Thyroid gland (tissue), 4 donors: ENCODE results near the gene NR2F1-AS1. TPM values are rescaled to one million over a fixed set of nuclear protein-coding genes. Genes with fewer than 3 reads are reported as not detected.

ENCODE experiments used
- DNase-seq, 2 donors: peaks; one replicate each; pipeline ENCODE4 v3.0.0-alpha.2; 2019
- H3K27ac ChIP-seq, 3 donors: fragments of 200-600 bp; sonication (generic); 1 replicate in 2 of 3; 2 replicates in 1 of 3; pipeline ENCODE4 v1.5.1; 2016 to 2019; ENCODE audit warnings: mild to moderate bottlenecking in 1 of 3, moderate library complexity in 1 of 3
- H3K27me3 ChIP-seq: fragments of 200-600 bp; sonication (generic); one replicate; pipeline ENCODE4 v1.5.1; 2019
- H3K36me3 ChIP-seq, 2 donors: fragments of 200-600 bp; sonication (generic); one replicate each; pipeline ENCODE4 v1.5.1; 2016 to 2019
- H3K4me1 ChIP-seq, 2 donors: fragments of 200-600 bp; sonication (generic); one replicate each; pipeline ENCODE4 v1.5.1; 2017 to 2019
- H3K4me3 ChIP-seq, 3 donors: fragments of 200-600 bp; sonication (generic); replicated peaks in 1 of 3; 1 replicate in 2 of 3; 2 replicates in 1 of 3; pipeline ENCODE4 v1.5.1; 2016; ENCODE audit warnings: mild to moderate bottlenecking in 1 of 3
- H3K9me3 ChIP-seq: fragments of 200-600 bp; sonication (generic); one replicate; pipeline ENCODE4 v1.5.1; 2017
- POLR2A ChIP-seq, 2 donors: fragments of 450-650 bp; IDR thresholded peaks; one replicate each; pipeline ENCODE4 v1.6.1; 2017; ENCODE audit warnings: antibody characterized with exemption in 2 of 2, mild to moderate bottlenecking in 2 of 2, moderate library complexity in 1 of 2
- WGBS, 2 donors: methylation state at CpG; one replicate each; pipeline ENCODE4 v1.1.5; 2017; 5-methylcytosine and 5-hydroxymethylcytosine counted together
- intact Hi-C: fragments of 100-400 bp; cut with DNase I; formaldehyde crosslinking; loops from one replicate; pipeline ENCODE4 v1.15.1; 2023
- total RNA-seq, 4 donors: library from RNA; depleted of rRNA; stranded (reverse); fragments of >200 nt; gene quantifications; one replicate each; pipeline ENCODE4 v1.2.3, GENCODE V29; 2016
- TF ChIP-seq, protein P1 (sequence below), 6 experiments: fragments of 200-600 bp in 3 of 6; fragments of 450-650 bp in 3 of 6; sonication (generic) in 3 of 6; IDR thresholded peaks; one replicate each; pipeline ENCODE4 v1.5.1; 2016 to 2019; ENCODE audit warnings: antibody characterized with exemption in 6 of 6, mild to moderate bottlenecking in 2 of 6, inconsistent platforms in 1 of 6, moderate library complexity in 1 of 6

The NR2F1-AS1 gene
- total RNA-seq, 4 donors from 2014 or later: 4.1 to 13.8 (median 10.1) TPM

DNA sequence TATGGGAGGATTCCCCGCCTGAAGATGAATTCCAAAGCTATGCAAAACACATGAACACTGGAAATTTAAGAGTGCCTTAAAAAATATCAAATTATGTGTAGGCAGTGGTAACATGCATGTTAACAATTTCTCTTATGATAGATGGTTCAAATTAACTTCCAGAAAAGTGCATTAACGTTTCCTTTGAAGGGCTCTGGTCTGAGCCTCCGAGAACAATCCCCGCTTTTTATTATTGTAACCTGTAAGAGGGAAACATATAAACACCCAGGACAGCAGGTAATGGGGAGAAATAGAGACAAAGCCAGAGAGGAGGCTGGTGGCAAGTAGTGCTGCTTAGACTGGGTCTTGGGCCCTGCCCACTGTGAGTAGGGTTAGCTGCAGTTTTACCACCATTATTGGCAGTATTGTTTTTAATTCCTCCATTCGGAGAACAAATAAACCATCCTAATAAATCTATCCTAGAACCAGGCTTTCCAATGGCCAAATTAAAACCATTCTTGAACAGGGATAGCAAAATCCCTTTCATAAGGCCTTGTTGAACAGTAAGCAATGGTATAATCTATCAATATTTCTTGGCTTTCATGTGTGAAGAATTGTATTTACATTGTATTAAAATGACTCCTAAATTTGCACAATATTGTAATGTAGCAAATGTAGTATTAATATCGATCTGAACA, 8.3 kb upstream of the NR2F1-AS1 start:
- intact Hi-C loops: loop anchor here (10.0 kb wide), 1 partner anchor 326 kb away; no protein-coding TSS in a partner anchor
- WGBS, 2 donors: 87 to 91% methylated on average over 6 of the region's 6 CpGs
- no peak for TF ChIP-seq POLR2A (IDR thresholded peaks at IDR 0.05)
- TF ChIP-seq, protein P1, sequence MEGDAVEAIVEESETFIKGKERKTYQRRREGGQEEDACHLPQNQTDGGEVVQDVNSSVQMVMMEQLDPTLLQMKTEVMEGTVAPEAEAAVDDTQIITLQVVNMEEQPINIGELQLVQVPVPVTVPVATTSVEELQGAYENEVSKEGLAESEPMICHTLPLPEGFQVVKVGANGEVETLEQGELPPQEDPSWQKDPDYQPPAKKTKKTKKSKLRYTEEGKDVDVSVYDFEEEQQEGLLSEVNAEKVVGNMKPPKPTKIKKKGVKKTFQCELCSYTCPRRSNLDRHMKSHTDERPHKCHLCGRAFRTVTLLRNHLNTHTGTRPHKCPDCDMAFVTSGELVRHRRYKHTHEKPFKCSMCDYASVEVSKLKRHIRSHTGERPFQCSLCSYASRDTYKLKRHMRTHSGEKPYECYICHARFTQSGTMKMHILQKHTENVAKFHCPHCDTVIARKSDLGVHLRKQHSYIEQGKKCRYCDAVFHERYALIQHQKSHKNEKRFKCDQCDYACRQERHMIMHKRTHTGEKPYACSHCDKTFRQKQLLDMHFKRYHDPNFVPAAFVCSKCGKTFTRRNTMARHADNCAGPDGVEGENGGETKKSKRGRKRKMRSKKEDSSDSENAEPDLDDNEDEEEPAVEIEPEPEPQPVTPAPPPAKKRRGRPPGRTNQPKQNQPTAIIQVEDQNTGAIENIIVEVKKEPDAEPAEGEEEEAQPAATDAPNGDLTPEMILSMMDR (IDR thresholded peaks at IDR 0.05): no peak
- no peaks in the 10 kb centered on the region for H3K36me3 ChIP-seq
- H3K4me3 ChIP-seq: no peak overlapping the region
- no peak for DNase-seq
- H3K4me1 ChIP-seq: peaks cover 0 to 4% of the 10 kb centered on the region in 2 donors
- peak overlapping the region in 1 of 3 donors; percentile 13 for H3K27ac ChIP-seq
- H3K9me3 ChIP-seq: no peaks in the 10 kb centered on the region
- H3K27me3 ChIP-seq: peaks cover 40% of the 10 kb centered on the region

DNA sequence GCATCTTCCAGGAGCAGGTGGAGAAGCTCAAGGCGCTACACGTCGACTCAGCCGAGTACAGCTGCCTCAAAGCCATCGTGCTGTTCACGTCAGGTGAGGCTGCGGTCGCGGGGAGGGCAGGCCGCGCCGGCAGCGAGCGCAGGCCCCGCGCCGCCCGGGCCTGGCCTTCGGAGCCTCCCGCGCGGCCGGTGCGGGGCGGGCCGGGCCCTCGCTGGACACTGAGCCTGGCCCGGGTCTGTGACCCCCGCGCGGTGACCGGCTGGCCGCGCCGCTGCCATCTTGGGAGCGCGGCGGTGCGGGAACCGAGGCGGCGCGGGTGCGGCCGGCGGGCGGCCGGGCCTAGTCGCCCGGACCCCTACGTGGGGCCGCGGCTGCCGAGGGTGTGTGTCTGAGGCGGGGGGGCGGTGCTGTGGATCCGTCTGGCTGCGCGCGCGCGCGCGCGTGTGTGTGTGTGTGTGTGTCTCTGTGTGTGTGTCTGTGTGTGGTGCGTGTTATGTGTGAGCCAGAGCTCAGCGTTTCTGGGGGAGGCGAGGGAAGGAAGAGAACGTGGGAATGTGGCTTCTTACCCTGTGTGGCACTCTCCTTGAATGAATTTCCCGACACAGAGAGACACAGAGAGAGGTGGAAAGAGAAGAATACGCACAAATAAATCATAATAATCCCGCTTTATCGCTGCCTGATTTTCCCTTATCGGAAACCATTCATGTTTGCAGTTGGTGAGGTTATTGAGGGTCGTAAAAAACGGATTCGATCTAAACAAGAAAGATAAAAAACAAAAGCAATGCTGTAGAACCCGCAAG, 7.5 kb upstream of the NR2F1-AS1 start:
- H3K9me3 ChIP-seq: no peaks in the 10 kb centered on the region
- TF ChIP-seq POLR2A (IDR thresholded peaks at IDR 0.05): no peak
- TF ChIP-seq, protein P1 (IDR thresholded peaks at IDR 0.05): no peak
- H3K4me1 ChIP-seq: peaks cover 3 to 7% of the 10 kb centered on the region in 2 donors
- DNase-seq: no peak
- H3K36me3 ChIP-seq: no peaks in the 10 kb centered on the region
- H3K4me3 ChIP-seq: peak overlapping the region in 1 of 3 donors; percentile 17
- peaks cover 34% of the 10 kb centered on the region for H3K27me3 ChIP-seq
- WGBS, 2 donors: 45 to 61% methylated on average over 13 to 28 of the region's 78 CpGs
- H3K27ac ChIP-seq: no peak overlapping the region
- intact Hi-C loops: loop anchor here (10.0 kb wide), 1 partner anchor 326 kb away; no protein-coding TSS in a partner anchor

- no peaks in the 10 kb centered on the region for H3K9me3 ChIP-seq
- peaks cover 5 to 10% of the 10 kb centered on the region in 2 donors for H3K4me1 ChIP-seq
- peaks cover 32% of the 10 kb centered on the region for H3K27me3 ChIP-seq
- no peak for TF ChIP-seq POLR2A (IDR thresholded peaks at IDR 0.05)
- TF ChIP-seq, protein P1 (IDR thresholded peaks at IDR 0.05): no peak
- H3K27ac ChIP-seq: no peak overlapping the region
- peak overlapping the region in 1 of 3 donors; percentile 17 for H3K4me3 ChIP-seq
- intact Hi-C loops: loop anchor here (10.0 kb wide), 1 partner anchor 327 kb away; no protein-coding TSS in a partner anchor
- DNase-seq: no peak
- WGBS, 2 donors: 23 to 51% methylated on average over 37 to 39 of the region's 59 CpGs
- no peaks in the 10 kb centered on the region for H3K36me3 ChIP-seq
Measured at GRCh38 chr5:93587597-93588351, 6.8 kb upstream of the NR2F1-AS1 start.

DNA sequence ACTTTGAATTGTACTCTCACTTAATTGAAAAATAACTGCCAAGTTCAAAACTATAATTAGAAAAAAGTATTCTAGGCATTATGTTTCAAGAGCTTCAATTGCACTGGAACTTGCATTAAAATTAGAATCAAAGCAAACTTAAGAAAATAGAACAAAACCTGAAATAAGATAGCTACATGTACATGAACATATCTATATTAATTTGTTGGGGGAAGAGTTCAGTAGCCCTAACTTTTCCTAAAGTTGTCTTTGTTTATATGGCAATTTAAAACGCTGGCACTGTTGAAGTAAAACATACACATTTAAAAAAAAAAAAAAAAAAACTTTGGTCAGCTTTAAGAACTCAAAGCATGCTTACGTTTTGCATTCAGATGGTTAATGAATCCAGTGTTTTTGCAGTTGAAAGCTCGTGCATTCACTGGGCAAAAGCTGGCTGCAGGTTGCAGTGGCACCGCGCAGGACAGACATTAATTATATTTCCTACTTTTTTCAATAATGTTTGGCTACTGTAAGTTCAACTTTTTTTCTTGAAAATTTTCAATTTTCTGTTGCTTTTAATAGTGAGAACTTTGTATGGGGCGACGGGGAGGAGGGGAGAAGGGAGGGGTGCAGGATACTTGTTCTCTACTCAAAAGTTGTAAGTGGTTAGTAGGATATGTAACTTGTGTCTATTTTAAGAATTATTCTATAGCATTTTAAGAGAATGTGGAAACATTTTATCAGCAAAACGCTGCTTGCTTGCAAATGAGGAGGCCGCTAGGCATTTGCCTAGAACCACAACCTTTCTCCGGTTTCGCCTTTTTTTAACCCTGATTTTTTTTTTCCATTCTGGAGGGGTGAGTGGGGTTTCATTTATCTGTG, 5.9 kb upstream of the NR2F1-AS1 start:
- Histone ChIP-seq H3K27me3 (peaks cover 32% of the 10 kb centered on the region), H3K4me3 (no peak overlapping the region), H3K4me1 (peaks cover 5 to 10% of the 10 kb centered on the region in 2 donors), H3K9me3 (no peaks in the 10 kb centered on the region), H3K36me3 (no peaks in the 10 kb centered on the region), H3K27ac (no peak overlapping the region)
- no peak for DNase-seq
- TF ChIP-seq, protein P1 (IDR thresholded peaks at IDR 0.05): no peak
- no peak for TF ChIP-seq POLR2A (IDR thresholded peaks at IDR 0.05)
- intact Hi-C loops: loop anchor here (10.0 kb wide), 1 partner anchor 328 kb away; no protein-coding TSS in a partner anchor
- WGBS, 2 donors: 41 to 52% methylated on average over 11 of the region's 11 CpGs
